GM12873 (cell line): ENCODE results near the gene FOXL1.

ENCODE experiments used
- TF ChIP-seq, protein P1 (sequence below): IDR thresholded peaks from 2 replicates; pipeline ENCODE4 v1.5.1; 2012; ENCODE audit warnings: low read depth, mild to moderate bottlenecking, moderate library complexity, low read length, control low read depth; ENCODE audit not compliant: insufficient read depth; ENCODE audit errors: missing control alignments

Gene FOXL1

DNA sequence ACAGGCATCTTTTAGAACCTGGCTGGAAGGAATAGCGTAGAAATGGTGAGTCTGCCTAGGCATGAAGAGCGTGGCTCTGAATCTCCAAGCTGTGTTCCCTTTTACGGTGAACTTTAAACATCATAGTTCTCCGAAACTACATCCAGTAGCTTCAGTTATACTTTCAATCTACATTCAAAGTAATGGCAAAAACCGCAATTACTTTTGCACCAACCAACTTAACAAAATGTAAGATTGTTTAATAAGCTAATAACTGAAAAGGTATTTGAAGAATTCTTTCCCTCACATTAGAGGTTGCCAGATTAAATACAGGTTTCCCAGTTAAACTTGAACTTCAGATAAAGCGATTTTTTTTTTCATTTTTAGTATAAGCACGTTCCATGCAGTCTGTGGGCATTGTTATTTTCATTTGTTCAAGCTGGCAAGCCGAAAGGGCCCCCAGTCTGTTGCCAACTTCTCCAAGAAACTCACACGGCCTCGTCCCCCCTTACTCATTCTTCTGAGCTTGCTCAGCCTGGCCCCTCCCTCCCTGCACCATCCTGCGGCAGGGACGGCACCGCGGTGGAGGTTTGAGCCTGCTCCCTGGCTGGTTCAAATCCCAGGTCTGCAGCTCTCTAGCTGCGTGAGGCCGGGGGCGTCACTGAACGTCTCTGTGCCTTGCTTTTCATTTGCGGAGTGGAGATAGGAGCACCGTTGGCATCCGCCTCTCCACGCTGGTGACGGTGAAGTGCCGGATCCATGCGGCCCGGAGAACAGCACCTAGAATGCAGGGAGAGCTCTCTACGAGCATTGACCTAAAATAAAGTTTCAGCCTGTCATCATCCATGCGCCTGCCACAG is 19.8 kb upstream of the FOXL1 start:
- TF ChIP-seq, protein P1, sequence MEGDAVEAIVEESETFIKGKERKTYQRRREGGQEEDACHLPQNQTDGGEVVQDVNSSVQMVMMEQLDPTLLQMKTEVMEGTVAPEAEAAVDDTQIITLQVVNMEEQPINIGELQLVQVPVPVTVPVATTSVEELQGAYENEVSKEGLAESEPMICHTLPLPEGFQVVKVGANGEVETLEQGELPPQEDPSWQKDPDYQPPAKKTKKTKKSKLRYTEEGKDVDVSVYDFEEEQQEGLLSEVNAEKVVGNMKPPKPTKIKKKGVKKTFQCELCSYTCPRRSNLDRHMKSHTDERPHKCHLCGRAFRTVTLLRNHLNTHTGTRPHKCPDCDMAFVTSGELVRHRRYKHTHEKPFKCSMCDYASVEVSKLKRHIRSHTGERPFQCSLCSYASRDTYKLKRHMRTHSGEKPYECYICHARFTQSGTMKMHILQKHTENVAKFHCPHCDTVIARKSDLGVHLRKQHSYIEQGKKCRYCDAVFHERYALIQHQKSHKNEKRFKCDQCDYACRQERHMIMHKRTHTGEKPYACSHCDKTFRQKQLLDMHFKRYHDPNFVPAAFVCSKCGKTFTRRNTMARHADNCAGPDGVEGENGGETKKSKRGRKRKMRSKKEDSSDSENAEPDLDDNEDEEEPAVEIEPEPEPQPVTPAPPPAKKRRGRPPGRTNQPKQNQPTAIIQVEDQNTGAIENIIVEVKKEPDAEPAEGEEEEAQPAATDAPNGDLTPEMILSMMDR: no peak

DNA sequence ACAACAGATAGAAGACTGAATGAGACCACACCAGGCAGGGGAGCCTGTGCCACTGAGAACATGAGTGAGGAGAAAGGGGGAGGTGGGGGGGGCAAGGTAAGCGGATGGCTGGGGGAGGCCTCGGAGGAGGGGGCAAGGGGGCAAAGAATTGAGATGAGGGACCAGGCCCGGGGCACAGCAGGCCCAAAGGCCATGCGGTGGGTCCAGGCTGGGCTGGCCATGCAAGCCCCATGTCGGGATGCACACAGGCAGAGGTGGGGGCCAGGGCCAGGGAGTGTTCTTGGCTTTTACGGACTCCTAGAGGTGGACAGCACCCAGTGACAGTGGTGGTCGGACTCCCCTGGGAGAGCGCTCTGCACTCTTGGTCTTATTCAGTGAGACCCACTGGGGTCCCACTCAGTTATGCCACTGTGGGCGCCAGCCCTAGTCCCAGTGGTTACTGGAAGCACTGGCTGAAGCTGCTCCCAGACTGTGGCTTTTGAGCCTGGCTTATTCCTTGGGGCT is 18.5 kb upstream of the FOXL1 start:
- TF ChIP-seq, protein P1: no peak

DNA sequence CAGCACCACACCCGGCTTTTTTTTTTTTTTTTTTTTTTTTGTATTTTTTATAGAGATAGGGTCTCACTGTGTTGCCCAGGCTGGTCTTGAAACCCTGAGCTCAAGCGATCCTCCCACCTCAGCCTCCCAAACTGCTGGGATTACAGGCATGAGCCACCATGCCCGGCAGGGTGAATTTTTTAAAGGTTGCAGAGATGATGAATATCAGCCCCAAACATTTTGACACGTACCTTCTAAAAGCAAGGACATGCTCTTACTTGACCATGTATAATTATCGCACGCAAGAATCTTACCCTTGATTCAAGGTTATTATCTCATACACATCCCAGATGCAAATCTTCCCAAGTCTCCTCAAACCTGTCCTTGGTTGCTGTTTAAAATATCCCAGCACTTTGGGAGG is 16.0 kb upstream of the FOXL1 start:
- TF ChIP-seq, protein P1: no peak

DNA sequence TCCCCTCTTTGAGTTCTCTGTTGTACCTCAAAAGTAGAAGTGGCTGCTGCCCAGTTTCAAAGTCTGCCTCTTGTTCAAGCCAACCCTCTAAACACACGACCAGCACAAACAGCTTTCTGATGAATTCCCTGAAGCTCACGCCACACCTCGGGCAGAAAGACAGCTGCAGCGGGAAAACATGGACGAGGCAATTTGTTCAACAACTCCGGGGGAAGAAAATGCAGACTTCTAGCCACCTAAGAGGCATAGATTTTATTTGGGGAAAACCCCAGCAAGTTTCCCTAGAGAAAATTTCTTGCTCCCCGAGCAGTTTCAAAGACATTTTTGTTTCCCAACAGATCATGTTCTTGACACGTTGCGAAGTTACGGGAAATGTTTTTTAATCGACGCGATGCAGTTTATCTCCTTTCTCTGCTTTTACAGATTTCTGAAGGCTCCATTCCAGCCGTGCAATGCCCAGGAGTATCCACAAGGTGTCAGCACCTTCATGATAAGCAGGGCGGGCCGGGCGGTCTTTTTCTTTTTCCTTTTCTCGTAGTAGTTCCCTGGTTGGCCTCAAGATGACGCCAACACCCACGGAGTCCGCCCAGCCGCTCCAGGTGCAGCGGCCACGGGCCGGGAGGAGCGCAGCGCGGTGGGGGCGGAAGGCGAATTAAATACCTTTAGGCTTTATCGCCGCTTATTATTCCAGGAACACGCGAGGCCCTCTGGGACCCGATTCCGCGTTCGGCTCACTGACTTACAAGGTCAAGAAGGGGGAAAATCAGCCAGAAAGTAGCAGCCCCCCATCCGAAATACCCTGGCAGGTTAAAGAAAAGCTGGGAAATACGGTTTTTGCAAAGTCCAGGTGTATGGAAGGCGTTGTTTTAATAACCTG is 14.6 kb upstream of the FOXL1 start:
- TF ChIP-seq, protein P1: peak; percentile 99

DNA sequence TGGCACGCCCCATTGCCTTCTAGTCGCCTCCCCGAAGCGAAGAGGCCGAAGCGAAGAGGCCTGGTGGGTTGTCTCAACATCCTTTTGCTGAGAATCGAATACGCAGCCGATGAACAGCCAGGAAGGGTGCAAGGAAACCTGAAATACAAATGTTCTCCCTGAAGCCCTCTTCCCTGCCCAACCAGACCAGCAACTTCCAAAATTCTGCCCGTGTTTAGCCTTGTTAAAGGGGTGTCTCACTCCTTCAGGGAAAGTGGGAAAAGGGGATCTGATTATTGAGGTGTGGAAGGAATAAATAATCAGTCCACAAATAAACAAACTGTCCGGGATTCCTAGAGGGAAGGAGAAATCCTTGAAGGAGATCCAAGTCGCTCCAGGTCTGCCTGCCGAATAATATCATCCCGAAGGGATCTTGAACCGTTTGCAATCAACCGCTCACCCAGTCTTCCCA is 13.1 kb upstream of the FOXL1 start:
- TF ChIP-seq, protein P1: no peak

DNA sequence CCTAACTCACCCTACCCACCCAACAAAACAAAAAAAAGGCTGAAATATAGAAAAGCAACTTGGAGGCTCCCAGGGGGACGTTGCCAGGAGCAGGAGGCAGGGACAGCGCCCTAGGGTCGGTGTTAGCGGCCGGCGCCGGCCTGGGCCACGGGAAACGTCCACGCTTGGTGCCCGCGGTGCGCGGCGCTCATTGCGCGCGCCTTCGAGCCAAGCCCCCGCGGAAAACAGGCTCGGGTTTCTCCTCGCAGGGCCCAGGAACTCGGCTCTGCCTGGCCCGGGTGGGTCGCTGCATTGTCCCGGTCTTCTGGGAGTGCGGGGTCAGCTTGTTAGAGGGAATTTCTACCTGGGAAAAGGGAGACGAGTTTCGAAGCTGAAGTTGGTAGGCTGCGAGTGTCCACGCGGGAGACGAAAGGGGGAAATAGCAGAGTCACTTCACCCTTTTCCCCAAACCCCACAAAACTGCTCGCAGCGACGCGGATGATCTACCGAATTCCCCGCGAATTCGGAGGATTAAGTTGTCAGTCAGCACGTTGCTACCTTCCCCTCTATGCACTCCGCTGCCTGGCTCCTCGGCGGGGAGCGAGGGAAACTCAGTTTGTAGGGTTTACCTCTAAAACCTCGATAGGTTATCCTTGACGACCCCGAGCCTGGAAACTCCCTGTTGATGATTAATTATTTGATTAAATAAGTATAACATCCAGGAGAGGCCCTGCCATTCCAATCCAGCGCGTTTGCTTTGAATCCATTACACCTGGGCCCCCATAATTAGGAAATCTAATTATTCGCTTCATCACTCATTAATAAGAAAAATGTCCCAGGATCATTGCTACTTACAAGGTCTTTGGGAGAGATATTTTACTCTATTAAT is 12.5 kb upstream of the FOXL1 start:
- TF ChIP-seq, protein P1: no peak
